ENCODE data around the gene OLFM3.

Gene OLFM3

DNA sequence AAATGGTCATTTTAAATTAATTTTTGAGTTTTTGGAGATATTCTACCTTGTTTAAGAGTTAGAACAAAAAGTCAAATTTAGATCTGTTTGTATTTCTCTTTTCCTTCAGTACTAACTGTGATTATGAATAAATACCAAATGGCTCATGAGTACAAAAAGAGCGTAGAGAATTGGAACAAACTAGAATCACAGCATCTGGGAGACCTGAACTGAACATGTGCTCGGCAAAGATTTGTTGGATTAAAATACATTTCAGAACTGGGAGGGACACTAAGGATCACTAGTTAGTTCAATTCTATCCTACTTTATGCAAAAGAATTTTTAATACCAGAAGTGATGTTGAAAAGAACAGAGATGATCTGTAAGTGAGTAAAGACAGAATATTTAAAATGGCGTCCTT, 19.5 kb downstream of the OLFM3 start:
- Histone ChIP-seq H3K9me3 (ENCODE audit: control insufficient read depth, insufficient read depth, low read length) (no peaks in the 10 kb centered on the region), H3K4me3 (ENCODE audit: low read length) (no peak overlapping the region), H3K4me1 (ENCODE audit: control insufficient read depth, insufficient read depth, low read length) (no peaks in the 10 kb centered on the region), H3K36me3 (ENCODE audit: control insufficient read depth, insufficient read depth, low read length) (no peaks in the 10 kb centered on the region), H3K27ac (ENCODE audit: low read length) (no peak overlapping the region), H3K27me3 (ENCODE audit: control insufficient read depth, insufficient read depth, low read length) (no peaks in the 10 kb centered on the region)
- no CpG with 5 or more reads among the region's 3 CpGs for WGBS (ENCODE audit: insufficient coverage, insufficient read length)
- no peak for DNase-seq (ENCODE audit: low read depth, low spot score)

DNA sequence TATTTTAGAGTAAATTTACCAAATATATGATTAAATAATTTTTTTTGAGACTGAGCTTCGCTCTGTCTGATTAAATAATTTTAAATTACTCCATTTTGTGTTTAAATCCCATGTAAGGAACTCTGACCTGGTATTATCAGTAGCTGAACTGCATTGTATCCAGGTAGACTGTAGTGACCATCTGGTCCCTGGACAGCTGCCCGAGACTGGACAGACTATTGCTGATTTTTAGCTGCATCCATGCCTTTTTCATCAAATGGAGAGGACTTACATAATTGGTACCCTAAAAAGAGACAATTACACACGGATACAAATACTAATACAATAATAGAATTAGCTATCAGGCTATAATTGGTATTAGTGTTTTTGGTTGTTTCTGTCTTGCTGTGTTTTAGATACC, 20.6 kb downstream of the OLFM3 start:
- no peaks in the 10 kb centered on the region for H3K27me3 ChIP-seq (ENCODE audit: control insufficient read depth, insufficient read depth, low read length)
- H3K4me1 ChIP-seq (ENCODE audit: control insufficient read depth, insufficient read depth, low read length) = no peaks in the 10 kb centered on the region
- H3K9me3 ChIP-seq (ENCODE audit: control insufficient read depth, insufficient read depth, low read length) = no peaks in the 10 kb centered on the region
- no peaks in the 10 kb centered on the region for H3K36me3 ChIP-seq (ENCODE audit: control insufficient read depth, insufficient read depth, low read length)
- no peak for DNase-seq (ENCODE audit: low read depth, low spot score)
- no peak overlapping the region for H3K27ac ChIP-seq (ENCODE audit: low read length)
- WGBS (ENCODE audit: insufficient coverage, insufficient read length) = no CpG with 5 or more reads among the region's 3 CpGs
- H3K4me3 ChIP-seq (ENCODE audit: low read length) = no peak overlapping the region

- no CpG with 5 or more reads among the region's 3 CpGs for WGBS (ENCODE audit: insufficient coverage, insufficient read length)
- no peak overlapping the region for H3K4me3 ChIP-seq (ENCODE audit: low read length)
- H3K36me3 ChIP-seq (ENCODE audit: control insufficient read depth, insufficient read depth, low read length) = no peaks in the 10 kb centered on the region
- no peak overlapping the region for H3K27ac ChIP-seq (ENCODE audit: low read length)
- H3K9me3 ChIP-seq (ENCODE audit: control insufficient read depth, insufficient read depth, low read length) = no peaks in the 10 kb centered on the region
- no peaks in the 10 kb centered on the region for H3K27me3 ChIP-seq (ENCODE audit: control insufficient read depth, insufficient read depth, low read length)
- DNase-seq (ENCODE audit: low read depth, low spot score) = no peak
- no peaks in the 10 kb centered on the region for H3K4me1 ChIP-seq (ENCODE audit: control insufficient read depth, insufficient read depth, low read length)
Observed at GRCh38 chr1:101975371-101975770, 21.4 kb downstream of the OLFM3 start.

DNA sequence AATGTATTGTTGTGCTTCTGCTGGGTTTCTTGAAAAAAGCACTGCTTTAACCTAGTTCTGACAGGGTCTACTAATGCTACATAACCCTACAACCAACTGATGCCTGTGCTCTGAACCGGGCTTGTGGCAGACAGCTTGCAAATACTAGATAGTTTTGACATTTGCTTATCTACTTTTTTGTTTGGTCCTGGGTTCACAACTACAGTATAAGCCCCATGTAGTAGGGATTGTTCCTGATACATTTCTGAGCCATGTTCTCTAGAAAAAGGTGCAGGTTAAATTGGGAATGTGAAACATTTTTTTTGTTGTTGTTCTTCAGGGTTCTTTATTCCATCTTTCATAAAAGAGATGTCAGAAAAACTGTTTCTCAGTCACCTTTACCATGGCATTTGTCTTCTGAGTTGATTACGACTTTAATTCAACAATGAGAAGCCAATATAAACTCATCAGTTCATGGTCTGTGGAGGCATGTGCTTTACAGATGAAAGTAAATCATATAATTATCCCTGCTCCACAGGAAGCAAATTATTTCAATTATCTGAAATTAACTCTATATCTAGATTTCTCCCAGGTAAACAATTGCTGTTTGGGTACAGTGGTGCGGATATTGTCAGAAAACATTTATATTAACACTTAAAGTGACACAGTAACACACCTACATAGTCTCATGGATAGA, 22.0 kb downstream of the OLFM3 start:
- no peaks in the 10 kb centered on the region for H3K9me3 ChIP-seq (ENCODE audit: control insufficient read depth, insufficient read depth, low read length)
- WGBS (ENCODE audit: insufficient coverage, insufficient read length) = no CpG with 5 or more reads among the region's 3 CpGs
- H3K36me3 ChIP-seq (ENCODE audit: control insufficient read depth, insufficient read depth, low read length) = no peaks in the 10 kb centered on the region
- DNase-seq (ENCODE audit: low read depth, low spot score) = no peak
- H3K27ac ChIP-seq (ENCODE audit: low read length) = no peak overlapping the region
- no peaks in the 10 kb centered on the region for H3K27me3 ChIP-seq (ENCODE audit: control insufficient read depth, insufficient read depth, low read length)
- H3K4me3 ChIP-seq (ENCODE audit: low read length) = no peak overlapping the region
- no peaks in the 10 kb centered on the region for H3K4me1 ChIP-seq (ENCODE audit: control insufficient read depth, insufficient read depth, low read length)

DNA sequence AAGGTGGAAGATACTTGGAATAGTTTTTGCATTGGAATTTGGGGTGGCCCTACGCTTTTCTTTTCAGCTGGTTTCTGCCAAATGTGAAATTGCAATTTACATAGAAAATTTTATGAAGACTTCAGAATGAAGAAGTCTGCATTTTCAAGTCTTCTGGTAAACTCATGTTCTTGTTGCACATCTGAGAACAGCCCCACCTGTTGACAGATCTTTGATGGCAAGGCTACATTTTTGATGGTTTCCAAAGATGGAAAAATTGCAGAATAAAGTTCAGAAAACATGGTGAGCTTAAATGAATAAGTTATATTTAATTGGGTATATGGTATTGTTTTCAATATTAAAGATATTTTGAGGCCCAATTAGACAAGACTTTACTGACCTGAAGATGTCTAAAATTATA, 25.4 kb downstream of the OLFM3 start:
- H3K9me3 ChIP-seq (ENCODE audit: control insufficient read depth, insufficient read depth, low read length) = no peaks in the 10 kb centered on the region
- DNase-seq (ENCODE audit: low read depth, low spot score) = no peak
- H3K27ac ChIP-seq (ENCODE audit: low read length) = no peak overlapping the region
- no peaks in the 10 kb centered on the region for H3K27me3 ChIP-seq (ENCODE audit: control insufficient read depth, insufficient read depth, low read length)
- H3K4me3 ChIP-seq (ENCODE audit: low read length) = no peak overlapping the region
- WGBS (ENCODE audit: insufficient coverage, insufficient read length) = no CpG with 5 or more reads among the region's 1 CpG
- H3K4me1 ChIP-seq (ENCODE audit: control insufficient read depth, insufficient read depth, low read length) = no peaks in the 10 kb centered on the region
- H3K36me3 ChIP-seq (ENCODE audit: control insufficient read depth, insufficient read depth, low read length) = no peaks in the 10 kb centered on the region

DNA sequence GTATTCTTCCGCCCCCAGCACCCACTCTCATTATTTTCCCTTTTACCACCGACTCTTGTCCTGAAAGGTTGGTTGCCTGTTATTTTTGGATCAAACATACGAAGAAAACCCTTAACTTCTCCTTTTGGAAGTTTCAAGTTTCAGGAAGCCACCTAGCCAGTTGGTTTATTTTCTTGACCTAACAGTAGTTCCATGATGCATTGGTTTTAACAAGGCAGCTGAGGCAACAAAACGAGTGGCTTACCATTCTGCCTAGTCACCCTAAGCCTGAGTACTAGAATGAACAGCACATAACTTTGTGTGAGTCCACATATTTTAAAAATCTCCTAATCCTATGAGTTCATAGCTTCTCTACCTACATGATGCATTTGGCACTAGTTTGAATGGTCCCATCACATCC, 28.9 kb downstream of the OLFM3 start:
- no CpG with 5 or more reads among the region's 4 CpGs for WGBS (ENCODE audit: insufficient coverage, insufficient read length)

GRCh38 chr1:101965341-101965740, 31.4 kb downstream of the OLFM3 start:
- no peak overlapping the region for H3K27ac ChIP-seq (ENCODE audit: low read length)
- no peak for DNase-seq (ENCODE audit: low read depth, low spot score)
- no peaks in the 10 kb centered on the region for H3K27me3 ChIP-seq (ENCODE audit: control insufficient read depth, insufficient read depth, low read length)
- WGBS (ENCODE audit: insufficient coverage, insufficient read length) = 100% methylated on average over 1 of the region's 2 CpGs
- H3K4me1 ChIP-seq (ENCODE audit: control insufficient read depth, insufficient read depth, low read length) = no peaks in the 10 kb centered on the region
- no peaks in the 10 kb centered on the region for H3K9me3 ChIP-seq (ENCODE audit: control insufficient read depth, insufficient read depth, low read length)
- no peak overlapping the region for H3K4me3 ChIP-seq (ENCODE audit: low read length)
- H3K36me3 ChIP-seq (ENCODE audit: control insufficient read depth, insufficient read depth, low read length) = no peaks in the 10 kb centered on the region

More for the DNA sequence above, 28.9 kb downstream of the OLFM3 start:
- no peak for DNase-seq (ENCODE audit: low read depth, low spot score)
- H3K27ac ChIP-seq (ENCODE audit: low read length) = no peak overlapping the region
- no peaks in the 10 kb centered on the region for H3K36me3 ChIP-seq (ENCODE audit: control insufficient read depth, insufficient read depth, low read length)
- no peaks in the 10 kb centered on the region for H3K27me3 ChIP-seq (ENCODE audit: control insufficient read depth, insufficient read depth, low read length)
- H3K9me3 ChIP-seq (ENCODE audit: control insufficient read depth, insufficient read depth, low read length) = no peaks in the 10 kb centered on the region
- H3K4me1 ChIP-seq (ENCODE audit: control insufficient read depth, insufficient read depth, low read length) = no peaks in the 10 kb centered on the region
- no peak overlapping the region for H3K4me3 ChIP-seq (ENCODE audit: low read length)

GRCh38 chr1:101964708-101965107, 32.0 kb downstream of the OLFM3 start:
- H3K27ac ChIP-seq (ENCODE audit: low read length) = no peak overlapping the region
- no peaks in the 10 kb centered on the region for H3K36me3 ChIP-seq (ENCODE audit: control insufficient read depth, insufficient read depth, low read length)
- H3K4me1 ChIP-seq (ENCODE audit: control insufficient read depth, insufficient read depth, low read length) = no peaks in the 10 kb centered on the region
- H3K4me3 ChIP-seq (ENCODE audit: low read length) = no peak overlapping the region
- WGBS (ENCODE audit: insufficient coverage, insufficient read length) = no CpG with 5 or more reads among the region's 1 CpG
- DNase-seq (ENCODE audit: low read depth, low spot score) = no peak
- no peaks in the 10 kb centered on the region for H3K9me3 ChIP-seq (ENCODE audit: control insufficient read depth, insufficient read depth, low read length)
- H3K27me3 ChIP-seq (ENCODE audit: control insufficient read depth, insufficient read depth, low read length) = no peaks in the 10 kb centered on the region

GRCh38 chr1:101960142-101960541, 36.6 kb downstream of the OLFM3 start:
- no CpG with 5 or more reads among the region's 2 CpGs for WGBS (ENCODE audit: insufficient coverage, insufficient read length)
- Histone ChIP-seq H3K9me3 (ENCODE audit: control insufficient read depth, insufficient read depth, low read length) (no peaks in the 10 kb centered on the region), H3K36me3 (ENCODE audit: control insufficient read depth, insufficient read depth, low read length) (no peaks in the 10 kb centered on the region), H3K4me3 (ENCODE audit: low read length) (no peak overlapping the region), H3K27ac (ENCODE audit: low read length) (no peak overlapping the region), H3K27me3 (ENCODE audit: control insufficient read depth, insufficient read depth, low read length) (no peaks in the 10 kb centered on the region), H3K4me1 (ENCODE audit: control insufficient read depth, insufficient read depth, low read length) (no peaks in the 10 kb centered on the region)
- no peak for DNase-seq (ENCODE audit: low read depth, low spot score)

GRCh38 chr1:101959456-101959855, 37.3 kb downstream of the OLFM3 start:
- no CpG with 5 or more reads among the region's 3 CpGs for WGBS (ENCODE audit: insufficient coverage, insufficient read length)
- no peaks in the 10 kb centered on the region for H3K4me1 ChIP-seq (ENCODE audit: control insufficient read depth, insufficient read depth, low read length)
- H3K27me3 ChIP-seq (ENCODE audit: control insufficient read depth, insufficient read depth, low read length) = no peaks in the 10 kb centered on the region
- H3K27ac ChIP-seq (ENCODE audit: low read length) = no peak overlapping the region
- H3K36me3 ChIP-seq (ENCODE audit: control insufficient read depth, insufficient read depth, low read length) = no peaks in the 10 kb centered on the region
- no peak overlapping the region for H3K4me3 ChIP-seq (ENCODE audit: low read length)
- DNase-seq (ENCODE audit: low read depth, low spot score) = no peak
- H3K9me3 ChIP-seq (ENCODE audit: control insufficient read depth, insufficient read depth, low read length) = no peaks in the 10 kb centered on the region

- Histone ChIP-seq H3K4me1 (ENCODE audit: control insufficient read depth, insufficient read depth, low read length) (no peaks in the 10 kb centered on the region), H3K4me3 (ENCODE audit: low read length) (no peak overlapping the region), H3K36me3 (ENCODE audit: control insufficient read depth, insufficient read depth, low read length) (no peaks in the 10 kb centered on the region), H3K27ac (ENCODE audit: low read length) (no peak overlapping the region), H3K9me3 (ENCODE audit: control insufficient read depth, insufficient read depth, low read length) (no peaks in the 10 kb centered on the region), H3K27me3 (ENCODE audit: control insufficient read depth, insufficient read depth, low read length) (no peaks in the 10 kb centered on the region)
- DNase-seq (ENCODE audit: low read depth, low spot score) = no peak
Observed at GRCh38 chr1:101957771-101958170, 39.0 kb downstream of the OLFM3 start.
